Measurements from ENCODE around the gene TBC1D1.

- no peak for TF ChIP-seq POLR2AphosphoS5 (IDR thresholded peaks at IDR 0.05; ENCODE audit: insufficient read depth in 1 of 2, low read depth in 1 of 2)
- TF ChIP-seq, protein P1, sequence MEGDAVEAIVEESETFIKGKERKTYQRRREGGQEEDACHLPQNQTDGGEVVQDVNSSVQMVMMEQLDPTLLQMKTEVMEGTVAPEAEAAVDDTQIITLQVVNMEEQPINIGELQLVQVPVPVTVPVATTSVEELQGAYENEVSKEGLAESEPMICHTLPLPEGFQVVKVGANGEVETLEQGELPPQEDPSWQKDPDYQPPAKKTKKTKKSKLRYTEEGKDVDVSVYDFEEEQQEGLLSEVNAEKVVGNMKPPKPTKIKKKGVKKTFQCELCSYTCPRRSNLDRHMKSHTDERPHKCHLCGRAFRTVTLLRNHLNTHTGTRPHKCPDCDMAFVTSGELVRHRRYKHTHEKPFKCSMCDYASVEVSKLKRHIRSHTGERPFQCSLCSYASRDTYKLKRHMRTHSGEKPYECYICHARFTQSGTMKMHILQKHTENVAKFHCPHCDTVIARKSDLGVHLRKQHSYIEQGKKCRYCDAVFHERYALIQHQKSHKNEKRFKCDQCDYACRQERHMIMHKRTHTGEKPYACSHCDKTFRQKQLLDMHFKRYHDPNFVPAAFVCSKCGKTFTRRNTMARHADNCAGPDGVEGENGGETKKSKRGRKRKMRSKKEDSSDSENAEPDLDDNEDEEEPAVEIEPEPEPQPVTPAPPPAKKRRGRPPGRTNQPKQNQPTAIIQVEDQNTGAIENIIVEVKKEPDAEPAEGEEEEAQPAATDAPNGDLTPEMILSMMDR (IDR thresholded peaks at IDR 0.05) = no peak
Observed at GRCh38 chr4:37938208-37938607, 47.3 kb downstream of the TBC1D1 start.

Measured in vagina (tissue), 2 donors.